Measurements from ENCODE around the gene ART1. TPM values are rescaled to one million over a fixed set of nuclear protein-coding genes. Genes with fewer than 3 reads are reported as not detected.

The ART1 gene
- total RNA-seq, 1 experiment from 2014 or later = not detected

GRCh38 chr11:3638513-3638912 lies 6.4 kb upstream of the ART1 start:
- Histone ChIP-seq H2AFZ (ENCODE audit: low read length) (no peak overlapping the region), H2BK120ac (ENCODE audit: low read depth, low read length, poor library complexity, severe bottlenecking) (no peak overlapping the region), H3K27ac (ENCODE audit: insufficient read length, low read depth, low read length) (no peak overlapping the region), H3K9ac (ENCODE audit: extremely low read depth, insufficient read length, low read length) (no peak overlapping the region), H4K8ac (replicated peaks; ENCODE audit: insufficient read length, low read depth, low read length) (no peak overlapping the region), H3K4me1 (ENCODE audit: insufficient read depth, low read length) (no peaks in the 10 kb centered on the region), H2BK5ac (ENCODE audit: insufficient read length, low read length) (no peak overlapping the region), H3K56ac (ENCODE audit: insufficient read length, low read depth, low read length) (no peak overlapping the region), H2BK20ac (ENCODE audit: low read depth, low read length, poor library complexity, severe bottlenecking) (no peak overlapping the region), H4K20me1 (ENCODE audit: control insufficient read depth, insufficient read depth, insufficient read length) (no peaks in the 10 kb centered on the region), H3K23me2 (ENCODE audit: insufficient read length, low read depth, low read length, poor library complexity, severe bottlenecking) (peaks cover 13% of the 10 kb centered on the region), H2BK15ac (ENCODE audit: low read depth, low read length) (no peak overlapping the region), H3K4ac (ENCODE audit: low read depth, low read length) (no peak overlapping the region), H3K4me2 (ENCODE audit: insufficient read depth, insufficient read length, low read length) (no peak overlapping the region), H2AK5ac (ENCODE audit: insufficient read length, low read length) (no peak overlapping the region), H3K9me3 (ENCODE audit: control insufficient read depth, low read depth, low read length) (no peaks in the 10 kb centered on the region), H3K27me3 (ENCODE audit: insufficient read depth, low read length) (no peaks in the 10 kb centered on the region), H4K5ac (ENCODE audit: insufficient read length, low read depth, low read length) (no peak overlapping the region), H3K79me1 (ENCODE audit: insufficient read depth, low read depth, low read length, poor library complexity, severe bottlenecking) (no peaks in the 10 kb centered on the region), H3K14ac (ENCODE audit: insufficient read depth, low read length) (no peak overlapping the region; the same call in 1 of the 2 replicates), H2BK12ac (ENCODE audit: insufficient read length, low read depth, low read length) (no peak overlapping the region), H3K79me2 (ENCODE audit: insufficient read depth, low read length) (no peaks in the 10 kb centered on the region), H3K18ac (ENCODE audit: insufficient read length, low read depth, low read length) (no peak overlapping the region), H3T11ph (ENCODE audit: low read length) (no peak overlapping the region), H3K23ac (ENCODE audit: insufficient read length, low read depth, low read length) (no peak overlapping the region), H4K91ac (ENCODE audit: insufficient read length, low read depth, low read length) (no peak overlapping the region)
- TF ChIP-seq CTCF (conservative IDR thresholded peaks at IDR 0.05) = no peak
- H3K36me3 Mint-ChIP-seq (ENCODE audit: insufficient read depth in 1 of 3, low read depth in 3 of 3) = peaks cover 3 to 5% (median 5%) of the 10 kb centered on the region in 3 experiments; a peak in 4 of 7 replicates
- H3K9me3 Mint-ChIP-seq = peaks cover 0 to 4% of the 10 kb centered on the region in 2 experiments; a peak in 3 of 5 replicates
- no peak overlapping the region for H3K4me3 Mint-ChIP-seq
- no peak for DNase-seq
- peak overlapping the region in 1 of 3 experiments; percentile 94; a peak in 1 of 7 replicates for H3K27ac Mint-ChIP-seq
- peaks cover 10% of the 10 kb centered on the region for H3K27me3 Mint-ChIP-seq (ENCODE audit: low read depth)
- H3K4me1 Mint-ChIP-seq = peaks cover 8 to 18% of the 10 kb centered on the region in 2 experiments
- no CpG with 5 or more reads among the region's 5 CpGs for WGBS (ENCODE audit: extremely low coverage, insufficient read length, low lambda C conversion rate)
